T1000 (cell line): Measurements from ENCODE around the gene AUNIP.
A peak's percentile ranks its signal among the peaks of the same experiment; 100 is the strongest.

Experiments
- DNase-seq: peaks from one replicate; lab custom pipeline; 2025; ENCODE audit warnings: mixed read lengths; lab: John Stamatoyannopoulos, UW

Gene AUNIP

GRCh38 chr1:25809283-25809926 is 49.9 kb downstream of the AUNIP start:
- DNase-seq = no peak

- no peak for DNase-seq
Measured at GRCh38 chr1:25808481-25809244, 50.6 kb downstream of the AUNIP start.

GRCh38 chr1:25807480-25808390 is 51.5 kb downstream of the AUNIP start:
- no peak for DNase-seq

GRCh38 chr1:25806418-25806817 is 52.8 kb downstream of the AUNIP start:
- DNase-seq = no peak

GRCh38 chr1:25805863-25806225 is 53.4 kb downstream of the AUNIP start:
- no peak for DNase-seq

GRCh38 chr1:25804964-25805862 is 54.0 kb downstream of the AUNIP start:
- no peak for DNase-seq

GRCh38 chr1:25804244-25804963 is 54.9 kb downstream of the AUNIP start:
- DNase-seq = no peak

- DNase-seq = no peak
Measured at GRCh38 chr1:25803368-25803767, 55.9 kb downstream of the AUNIP start.

GRCh38 chr1:25802915-25803314 is 56.3 kb downstream of the AUNIP start:
- no peak for DNase-seq

- no peak for DNase-seq
Measured at GRCh38 chr1:25800703-25801377, 58.4 kb downstream of the AUNIP start.

- DNase-seq = peak; percentile 20
Measured at GRCh38 chr1:25799935-25800702, 59.1 kb downstream of the AUNIP start, which contains the start of gene SELENON. Gene SELENON, plus strand, starts transcription at chr1:25800193. Its CDS starts 38 bp downstream, at chr1:25800231.

- DNase-seq = no peak
Measured at GRCh38 chr1:25799352-25799934, 59.8 kb downstream of the AUNIP start.

- no peak for DNase-seq
Measured at GRCh38 chr1:25798666-25799351, 60.4 kb downstream of the AUNIP start.

GRCh38 chr1:25797939-25798338 is 61.3 kb downstream of the AUNIP start:
- no peak for DNase-seq

GRCh38 chr1:25796811-25797458 is 62.3 kb downstream of the AUNIP start:
- DNase-seq = peak; percentile 33

- no peak for DNase-seq
Measured at GRCh38 chr1:25795946-25796810, 63.1 kb downstream of the AUNIP start.

- no peak for DNase-seq
Measured at GRCh38 chr1:25795211-25795610, 64.0 kb downstream of the AUNIP start.
